AG04449 (cell line): Measurements from ENCODE around the gene ATIC.

Experiments
- CTCF ChIA-PET: fragments of 350-600 bp; formaldehyde crosslinking; extraction: SDS; loops from one replicate; lab custom pipeline; 2021; ENCODE audit warnings: antibody characterized with exemption; lab: Yijun Ruan, JAX
- POLR2A ChIA-PET: fragments of 400-600, 350-600 bp; formaldehyde crosslinking; extraction: SDS; loops from one replicate; lab custom pipeline; 2020; ENCODE audit warnings: antibody characterized with exemption, inconsistent platforms; lab: Yijun Ruan, JAX
- DNase-seq: peaks from one replicate; pipeline ENCODE4 v3.0.0-alpha.2; 2010; ENCODE audit warnings: low read depth, low spot score
- H3K4me3 ChIP-seq: 2 replicates; pipeline ENCODE4 v1.5.1; 2011; ENCODE audit warnings: low read depth, mild to moderate bottlenecking, control low read depth, low read length
- CTCF ChIP-seq: IDR thresholded peaks from one replicate; pipeline ENCODE4 v1.5.1; 2011; ENCODE audit warnings: mild to moderate bottlenecking, moderate library complexity, low read length, control low read depth, inconsistent platforms; ENCODE audit not compliant: insufficient read depth; ENCODE audit errors: missing control alignments

The ATIC gene

GRCh38 chr2:215364157-215365155 is 52.6 kb downstream of the ATIC start:
- TF ChIP-seq CTCF: no peak
- H3K4me3 ChIP-seq: no peak overlapping the region
- no peak for DNase-seq
- ChIA-PET POLR2A (no interaction called here), CTCF (interaction anchor here (1.1 kb wide), 1 partner anchor 10 kb away, joined by 3 read pairs; no protein-coding TSS in a partner anchor)

DNA sequence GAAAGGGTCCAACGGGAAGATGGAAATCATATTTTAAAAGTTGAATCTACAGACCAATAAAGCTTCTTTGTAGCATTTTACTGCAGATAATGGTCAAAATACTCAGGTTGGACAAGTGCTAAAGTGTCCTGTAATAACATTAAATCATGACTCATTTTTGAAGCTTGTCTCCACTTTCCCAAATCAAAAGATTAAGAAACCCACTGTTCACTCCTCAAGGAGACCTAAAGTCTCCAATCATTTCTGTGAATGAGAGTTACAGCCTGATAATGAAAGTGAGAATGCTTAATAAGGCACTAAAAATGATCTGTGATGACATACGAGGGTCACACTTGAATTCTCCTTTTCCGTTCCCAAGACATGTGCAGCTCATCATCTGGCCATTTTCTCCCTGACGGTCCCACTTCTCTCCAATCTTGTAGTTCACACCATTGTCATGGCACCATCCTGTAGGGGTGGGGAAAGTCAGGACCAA is 53.4 kb downstream of the ATIC start:
- no peak for DNase-seq
- TF ChIP-seq CTCF: no peak
- ChIA-PET CTCF (no interaction called here), POLR2A (interaction anchor here (0.6 kb wide), 1 partner anchor 232 kb away, joined by 6 read pairs; no protein-coding TSS in a partner anchor)
- H3K4me3 ChIP-seq: no peak overlapping the region

DNA sequence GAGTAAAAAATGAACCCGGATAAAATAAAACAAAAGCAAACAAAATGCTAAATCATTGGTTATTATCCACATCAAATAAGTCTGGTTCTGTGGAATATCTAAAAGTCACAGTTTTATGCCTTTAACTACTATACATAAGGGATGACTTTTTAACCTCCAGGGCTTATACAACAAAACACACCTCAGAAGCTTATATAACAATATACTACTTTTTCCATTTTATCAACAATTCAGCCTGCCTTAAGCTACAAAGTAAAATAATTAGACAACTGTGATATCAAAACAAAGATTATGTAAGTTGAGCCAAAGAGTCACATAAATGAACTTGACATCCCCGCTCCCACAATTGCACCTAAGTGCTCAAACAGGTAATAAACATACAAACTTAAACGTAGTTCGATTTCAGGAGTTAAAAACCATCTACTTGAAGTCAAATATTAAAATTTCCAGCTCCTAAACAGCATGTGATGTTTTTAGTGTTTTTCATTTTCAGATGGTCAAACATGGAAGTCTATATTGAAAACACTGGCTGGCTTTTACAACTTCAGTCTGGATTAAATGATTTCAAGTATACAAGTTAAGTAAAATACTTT is 54.7 kb downstream of the ATIC start:
- ChIA-PET CTCF (no interaction called here), POLR2A (interaction anchor here (0.6 kb wide), 1 partner anchor 10 kb away, joined by 6 read pairs; no protein-coding TSS in a partner anchor)

GRCh38 chr2:215367662-215368492 is 56.0 kb downstream of the ATIC start:
- no peak for TF ChIP-seq CTCF
- CTCF ChIA-PET: no interaction called here
- POLR2A ChIA-PET: no interaction called here
- DNase-seq: no peak
- H3K4me3 ChIP-seq: no peak overlapping the region

More for the DNA sequence above, 54.7 kb downstream of the ATIC start:
- H3K4me3 ChIP-seq: no peak overlapping the region
- DNase-seq: no peak
- no peak for TF ChIP-seq CTCF

DNA sequence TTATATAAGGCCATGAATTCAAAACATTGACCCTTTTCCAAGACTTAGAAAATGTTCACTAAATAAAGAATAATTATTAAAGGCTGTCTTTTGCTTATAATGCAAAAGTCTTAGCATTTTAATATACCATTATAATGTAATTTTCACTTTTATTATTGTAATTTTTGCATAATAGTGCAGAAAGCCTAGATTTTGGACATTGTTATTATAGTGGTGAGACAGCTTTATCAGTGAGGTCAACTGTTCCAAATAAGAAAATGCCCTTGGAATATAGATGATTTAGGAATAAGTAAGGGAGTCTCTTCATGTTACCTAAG is 56.6 kb downstream of the ATIC start:
- TF ChIP-seq CTCF: no peak
- no peak for DNase-seq
- POLR2A ChIA-PET: no interaction called here
- CTCF ChIA-PET: no interaction called here
- H3K4me3 ChIP-seq: no peak overlapping the region
